ENCODE measurements around the gene TNFRSF1A. TPM values are rescaled to one million over a fixed set of nuclear protein-coding genes. Genes with fewer than 3 reads are reported as not detected.
A peak's percentile ranks its signal among the peaks of the same experiment; 100 is the strongest.

The TNFRSF1A gene
- total and polyA plus RNA-seq, 12 donors = 29.4 to 100 (median 39.2) TPM

DNA sequence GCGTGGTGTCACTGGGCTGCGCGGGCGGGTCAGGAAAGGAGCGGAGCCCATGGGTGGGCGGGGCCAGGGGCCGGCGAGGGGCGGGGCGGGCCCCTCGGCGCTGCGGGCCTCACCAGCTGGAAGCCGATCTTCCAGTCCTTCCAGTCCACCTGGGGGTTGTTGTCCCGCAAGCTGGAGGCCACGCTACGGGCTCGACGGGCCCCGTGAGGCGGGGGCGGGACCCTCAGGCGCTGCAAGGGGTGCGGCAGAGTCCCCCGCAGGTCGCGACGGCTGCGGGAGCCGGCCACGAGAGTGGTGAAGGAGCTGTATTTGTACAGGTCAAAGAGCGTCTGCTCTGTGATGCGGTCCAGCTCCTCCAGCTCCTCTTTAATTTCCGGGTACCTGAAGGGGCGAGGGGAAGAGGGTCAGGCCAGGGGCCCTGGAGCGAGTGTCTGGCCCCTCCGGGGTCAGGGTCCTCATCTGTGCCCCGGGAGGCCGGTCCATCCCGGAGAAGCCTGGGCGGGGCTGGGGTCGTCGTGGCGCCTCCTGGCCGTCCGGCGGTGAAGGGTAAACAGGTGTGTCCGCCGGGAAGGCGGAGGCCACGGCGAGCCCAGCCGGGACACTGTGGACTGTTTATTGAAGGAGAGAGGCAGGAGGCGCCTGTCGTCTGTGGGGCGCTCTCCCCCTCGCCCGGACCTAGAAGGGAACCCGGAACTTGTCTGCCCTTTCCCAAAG lies 21.6 kb upstream of the TNFRSF1A start:
- peaks cover 0 to 61% (median 16%) of the 10 kb centered on the region in 9 donors for H3K4me1 ChIP-seq
- TF ChIP-seq, protein P1, sequence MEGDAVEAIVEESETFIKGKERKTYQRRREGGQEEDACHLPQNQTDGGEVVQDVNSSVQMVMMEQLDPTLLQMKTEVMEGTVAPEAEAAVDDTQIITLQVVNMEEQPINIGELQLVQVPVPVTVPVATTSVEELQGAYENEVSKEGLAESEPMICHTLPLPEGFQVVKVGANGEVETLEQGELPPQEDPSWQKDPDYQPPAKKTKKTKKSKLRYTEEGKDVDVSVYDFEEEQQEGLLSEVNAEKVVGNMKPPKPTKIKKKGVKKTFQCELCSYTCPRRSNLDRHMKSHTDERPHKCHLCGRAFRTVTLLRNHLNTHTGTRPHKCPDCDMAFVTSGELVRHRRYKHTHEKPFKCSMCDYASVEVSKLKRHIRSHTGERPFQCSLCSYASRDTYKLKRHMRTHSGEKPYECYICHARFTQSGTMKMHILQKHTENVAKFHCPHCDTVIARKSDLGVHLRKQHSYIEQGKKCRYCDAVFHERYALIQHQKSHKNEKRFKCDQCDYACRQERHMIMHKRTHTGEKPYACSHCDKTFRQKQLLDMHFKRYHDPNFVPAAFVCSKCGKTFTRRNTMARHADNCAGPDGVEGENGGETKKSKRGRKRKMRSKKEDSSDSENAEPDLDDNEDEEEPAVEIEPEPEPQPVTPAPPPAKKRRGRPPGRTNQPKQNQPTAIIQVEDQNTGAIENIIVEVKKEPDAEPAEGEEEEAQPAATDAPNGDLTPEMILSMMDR (IDR thresholded peaks at IDR 0.05) = no peak
- H3K4me3 ChIP-seq = peak overlapping the region; percentile 39 to 82 (median 61)
- no peaks in the 10 kb centered on the region for H3K27me3 ChIP-seq
- H3K27ac ChIP-seq = peak overlapping the region; percentile 66 to 98 (median 86)
- H3K9me3 ChIP-seq = no peaks in the 10 kb centered on the region
- 12% methylated on average over 59 of the region's 59 CpGs for WGBS, 2 donors
- H3K36me3 ChIP-seq = no peaks in the 10 kb centered on the region
- ATAC-seq = peak; percentile 89 to 95 (median 93)
- peak; percentile 72 to 83 for DNase-seq
- intact Hi-C loops (cut with DNase I) = loop anchor here in 2 of 10 donors (1.0 to 2.0 kb wide), 2 partner anchors 22 to 27 kb away; no protein-coding TSS in a partner anchor

DNA sequence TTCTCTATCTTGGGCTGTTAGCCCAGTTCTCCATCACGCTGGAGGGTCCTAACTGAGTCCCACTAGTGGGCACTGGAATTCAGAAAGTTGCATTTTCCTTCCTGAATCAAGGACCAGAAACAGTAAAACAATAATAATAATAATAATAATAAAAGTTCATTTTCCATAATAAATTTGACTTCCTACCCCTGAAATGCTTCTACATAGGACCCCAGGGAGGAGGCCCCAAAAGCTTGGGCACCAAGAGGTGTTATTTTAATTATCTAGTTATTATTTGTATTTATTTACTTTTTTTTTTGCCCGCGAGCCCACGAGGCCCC lies 21.1 kb upstream of the TNFRSF1A start:
- Histone ChIP-seq H3K9me3 (no peaks in the 10 kb centered on the region), H3K36me3 (no peaks in the 10 kb centered on the region), H3K4me1 (peaks cover 0 to 61% (median 16%) of the 10 kb centered on the region in 9 donors), H3K27ac (peak overlapping the region in 9 of 10 donors; percentile 66 to 98 (median 86)), H3K27me3 (no peaks in the 10 kb centered on the region), H3K4me3 (peak overlapping the region in 9 of 10 donors; percentile 49 to 82 (median 61))
- intact Hi-C loops (cut with DNase I) = loop anchor here in 1 of 10 donors (1.0 kb wide), 1 partner anchor 22 kb away; no protein-coding TSS in a partner anchor
- ATAC-seq (no peak), DNase-seq (no peak)
- 16 to 19% methylated on average over 4 of the region's 4 CpGs for WGBS, 2 donors
- TF ChIP-seq, protein P1 (IDR thresholded peaks at IDR 0.05) = no peak

DNA sequence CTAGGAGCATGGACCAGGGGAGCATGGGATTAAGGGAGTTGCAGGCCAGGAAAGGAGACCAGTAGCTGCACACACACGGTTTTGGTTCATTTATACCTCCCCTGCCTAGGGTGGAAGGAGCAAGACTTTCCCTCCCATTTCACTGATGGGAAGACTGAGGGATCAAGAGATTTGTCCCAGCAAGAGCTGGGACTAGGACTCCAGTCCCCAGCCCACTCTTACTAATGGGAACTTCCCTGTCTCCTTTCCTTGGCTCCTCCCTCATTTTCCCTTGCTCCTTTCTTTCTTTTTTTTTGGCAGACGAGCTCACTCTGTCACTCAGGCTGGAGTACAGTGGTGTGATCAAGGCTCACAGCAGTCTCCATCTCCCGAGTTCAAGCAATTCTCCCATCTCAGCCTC lies 20.5 kb upstream of the TNFRSF1A start:
- no peaks in the 10 kb centered on the region for H3K9me3 ChIP-seq
- TF ChIP-seq, protein P1 (IDR thresholded peaks at IDR 0.05) = no peak
- intact Hi-C loops (cut with DNase I) = no loop called here
- H3K27me3 ChIP-seq = no peaks in the 10 kb centered on the region
- peaks cover 0 to 61% (median 16%) of the 10 kb centered on the region in 9 donors for H3K4me1 ChIP-seq
- no peaks in the 10 kb centered on the region for H3K36me3 ChIP-seq
- 73% methylated on average over 3 of the region's 3 CpGs for WGBS, 2 donors
- ATAC-seq (no peak), DNase-seq (no peak)
- H3K27ac ChIP-seq = peak overlapping the region in 1 of 10 donors; percentile 31
- H3K4me3 ChIP-seq = no peak overlapping the region

DNA sequence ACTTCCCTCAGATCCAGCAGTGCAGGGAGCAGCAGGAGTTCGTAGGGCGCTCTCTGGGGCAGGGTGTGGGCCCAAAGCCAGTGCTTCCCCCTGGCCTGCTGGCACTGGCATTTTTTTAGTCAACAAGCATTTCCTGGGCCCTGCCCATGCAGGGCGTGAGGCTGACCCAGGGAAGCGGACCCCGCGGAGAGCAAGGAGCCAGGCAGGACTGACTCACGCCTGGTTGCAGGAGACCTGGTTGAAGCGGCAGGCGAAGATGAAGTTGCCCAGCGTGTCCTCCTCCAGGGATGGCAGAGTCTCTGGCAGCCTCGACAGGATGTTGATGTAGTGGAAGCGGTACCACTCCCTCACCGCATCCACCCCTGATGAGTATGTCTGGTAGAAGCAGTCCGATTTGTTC lies 20.0 kb upstream of the TNFRSF1A start:
- ATAC-seq (peak in 4 of 8 donors; percentile 7 to 41 (median 30)), DNase-seq (peak in 1 of 2 donors; percentile 58)
- peaks cover 0 to 59% (median 16%) of the 10 kb centered on the region in 9 donors for H3K4me1 ChIP-seq
- intact Hi-C loops (cut with DNase I) = no loop called here
- peak overlapping the region in 1 of 10 donors; percentile 31 for H3K27ac ChIP-seq
- WGBS, 2 donors = 87 to 93% methylated on average over 14 of the region's 14 CpGs
- TF ChIP-seq, protein P1 (IDR thresholded peaks at IDR 0.05) = no peak
- H3K36me3 ChIP-seq = no peaks in the 10 kb centered on the region
- no peaks in the 10 kb centered on the region for H3K9me3 ChIP-seq
- no peaks in the 10 kb centered on the region for H3K27me3 ChIP-seq
- no peak overlapping the region for H3K4me3 ChIP-seq

All from heart right ventricle (tissue), 16 donors.